ENCODE data around the gene PDE6C. TPM values are rescaled to one million over a fixed set of nuclear protein-coding genes. Genes with fewer than 3 reads are reported as not detected.

PDE6C gene
- total and polyA plus RNA-seq, 2 of the 4 experiments (the other 2 are of a cell fraction), result not detected

DNA sequence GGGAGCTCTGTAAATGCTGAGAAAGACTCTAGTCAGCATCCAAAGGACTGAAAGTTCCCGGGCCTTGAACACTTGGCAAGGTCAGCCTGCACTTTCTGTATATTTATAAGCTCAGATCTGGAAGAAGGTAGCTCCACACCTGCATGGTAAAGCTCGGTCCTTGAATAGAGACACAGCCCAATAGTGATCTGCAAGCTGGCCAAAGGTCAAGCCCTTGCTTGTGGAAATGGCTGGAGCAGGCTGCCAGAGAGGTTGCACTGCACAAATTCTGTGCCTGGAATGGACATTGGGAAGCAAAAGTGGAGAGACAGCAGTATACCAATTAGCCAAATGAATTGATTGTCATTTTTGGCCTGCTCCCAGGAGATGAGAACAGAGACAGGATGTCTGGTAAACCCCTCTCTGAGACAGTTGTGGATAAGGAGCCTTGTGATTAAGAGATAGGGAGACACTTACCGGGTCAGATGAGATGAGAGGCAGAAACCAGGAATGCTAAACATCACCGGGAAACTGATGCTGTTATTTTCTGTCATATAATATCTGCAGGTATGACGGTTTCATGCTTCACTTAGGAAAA is 98.1 kb downstream of the PDE6C start:
- intact Hi-C loops (cut with micrococcal nuclease), result no loop called here
- Histone ChIP-seq H3K9ac (ENCODE audit: low read depth, low read length) (no peak overlapping the region), H3K9me3 (ENCODE audit: control insufficient read depth, insufficient read depth, low read length) (no peaks in the 10 kb centered on the region), H2BK15ac (ENCODE audit: low read depth, low read length) (no peak overlapping the region), H3K18ac (ENCODE audit: low read depth, low read length) (no peak overlapping the region), H4K8ac (ENCODE audit: low read depth in 2 of 2, low read length in 2 of 2) (no peak overlapping the region), H3K4me2 (ENCODE audit: low read depth, low read length) (no peak overlapping the region), H3K56ac (ENCODE audit: extremely low read depth, insufficient read depth, low read length) (no peak overlapping the region), H3K4me1 (ENCODE audit: control insufficient read depth, insufficient read depth, low read length) (no peaks in the 10 kb centered on the region), H3K79me1 (ENCODE audit: low read depth in 1 of 2, low read length in 2 of 2) (no peaks in the 10 kb centered on the region), H4K91ac (ENCODE audit: insufficient read depth, low read depth, low read length) (no peak overlapping the region), H2AFZ (replicated peaks; ENCODE audit: low read length, poor library complexity) (no peak overlapping the region), H3K27ac (ENCODE audit: insufficient read depth, low read length) (no peak overlapping the region), H3K27me3 (ENCODE audit: control insufficient read depth, insufficient read depth, low read length) (peaks cover 8% of the 10 kb centered on the region), H3K4me3 (ENCODE audit: insufficient read depth, low read depth, low read length) (no peak overlapping the region), H2BK20ac (ENCODE audit: low read depth, low read length) (no peak overlapping the region), H3K23ac (ENCODE audit: low read depth, low read length) (no peak overlapping the region), H3K14ac (replicated peaks; ENCODE audit: low read depth, low read length) (no peak overlapping the region), H2BK5ac (ENCODE audit: low read depth, low read length, poor library complexity, severe bottlenecking) (no peak overlapping the region), H2AK5ac (ENCODE audit: low read depth, low read length) (no peak overlapping the region), H3K36me3 (ENCODE audit: control insufficient read depth, insufficient read depth, low read length) (no peaks in the 10 kb centered on the region), H3K4ac (ENCODE audit: low read depth, low read length) (no peak overlapping the region), H4K5ac (ENCODE audit: low read depth, low read length) (no peak overlapping the region), H2AK9ac (replicated peaks; ENCODE audit: low read depth, low read length, poor library complexity) (no peak overlapping the region), H2BK120ac (ENCODE audit: low read depth, low read length) (no peak overlapping the region), H4K20me1 (ENCODE audit: insufficient read depth, low read length) (no peaks in the 10 kb centered on the region), H3K9me1 (ENCODE audit: insufficient read depth, low read length) (no peaks in the 10 kb centered on the region)
- ATAC-seq (ENCODE audit: low read depth) (no peak), DNase-seq (no peak)
- POLR2A ChIA-PET (ENCODE audit: unreplicated experiment), result no interaction called here
- no TSS peak for BruUV-seq (replicated peaks)
- CTCF ChIA-PET, result no interaction called here
- TF ChIP-seq CTCF (conservative IDR thresholded peaks at IDR 0.05; ENCODE audit: low read depth, low read length) (no peak), BHLHE40 (IDR thresholded peaks at IDR 0.05; ENCODE audit: low read depth, low read length) (no peak), USF2 (IDR thresholded peaks at IDR 0.05; ENCODE audit: low read depth, low read length) (no peak), RAD21 (IDR thresholded peaks at IDR 0.05; ENCODE audit: low read length) (no peak), FOS (IDR thresholded peaks at IDR 0.05; ENCODE audit: low read depth, low read length) (no peak), POLR2A (IDR thresholded peaks at IDR 0.05; ENCODE audit: low read depth, low read length) (no peak), MXI1 (IDR thresholded peaks at IDR 0.05; ENCODE audit: borderline replicate concordance, low read depth, low read length) (no peak), CHD1 (IDR thresholded peaks at IDR 0.05; ENCODE audit: low read depth, low read length) (no peak)
- WGBS, 2 experiments (ENCODE audit: extremely low coverage in 2 of 2, insufficient read length in 1 of 2), result 33% methylated on average over 1 of the region's 5 CpGs; no CpG with 5 or more reads in 1 of the 2 experiments
- in situ Hi-C loops (cut with MboI; ENCODE audit: low sequenced_read_pairs), result no loop called here
- dilution Hi-C loops (cut with HindIII; ENCODE audit: low sequenced_read_pairs, unreplicated experiment), result no loop called here
